Measurements from ENCODE around the gene LBX2. TPM values are rescaled to one million over a fixed set of nuclear protein-coding genes. Genes with fewer than 3 reads are reported as not detected.

Gene LBX2
- total RNA-seq, 1 experiment from 2014 or later, result 0.18 TPM

DNA sequence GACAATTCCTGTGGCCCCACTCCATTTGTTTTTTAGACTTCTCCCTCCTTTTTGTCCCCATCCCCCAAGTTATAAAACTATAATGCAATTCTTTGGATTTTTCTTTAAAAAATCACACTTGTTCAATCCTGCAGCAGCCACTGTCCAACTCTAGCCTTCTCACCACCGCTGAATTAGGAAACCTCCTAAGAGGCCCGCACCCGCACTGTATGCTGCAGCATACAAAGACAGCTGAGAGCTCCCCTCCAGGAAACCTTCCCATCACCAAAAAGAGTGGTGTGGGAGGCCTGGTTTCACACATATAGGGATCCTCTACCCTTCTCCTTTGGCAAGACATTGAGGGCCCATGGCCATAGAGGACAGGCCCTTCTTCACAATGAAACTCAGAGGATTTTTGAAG lies 5.2 kb upstream of the LBX2 start:
- H3K27ac ChIP-seq, result no peak overlapping the region
- no peak for DNase-seq (ENCODE audit: low read depth in 1 of 2, low spot score in 2 of 2)
- H3K36me3 ChIP-seq, result peaks cover 31% of the 10 kb centered on the region
- H3K27me3 ChIP-seq (replicated peaks), result peaks cover 13% of the 10 kb centered on the region
- peaks cover 38% of the 10 kb centered on the region for H3K4me1 ChIP-seq (replicated peaks)
- no peaks in the 10 kb centered on the region for H3K9me3 ChIP-seq (replicated peaks)
- no peak overlapping the region for H3K4me3 ChIP-seq

DNA sequence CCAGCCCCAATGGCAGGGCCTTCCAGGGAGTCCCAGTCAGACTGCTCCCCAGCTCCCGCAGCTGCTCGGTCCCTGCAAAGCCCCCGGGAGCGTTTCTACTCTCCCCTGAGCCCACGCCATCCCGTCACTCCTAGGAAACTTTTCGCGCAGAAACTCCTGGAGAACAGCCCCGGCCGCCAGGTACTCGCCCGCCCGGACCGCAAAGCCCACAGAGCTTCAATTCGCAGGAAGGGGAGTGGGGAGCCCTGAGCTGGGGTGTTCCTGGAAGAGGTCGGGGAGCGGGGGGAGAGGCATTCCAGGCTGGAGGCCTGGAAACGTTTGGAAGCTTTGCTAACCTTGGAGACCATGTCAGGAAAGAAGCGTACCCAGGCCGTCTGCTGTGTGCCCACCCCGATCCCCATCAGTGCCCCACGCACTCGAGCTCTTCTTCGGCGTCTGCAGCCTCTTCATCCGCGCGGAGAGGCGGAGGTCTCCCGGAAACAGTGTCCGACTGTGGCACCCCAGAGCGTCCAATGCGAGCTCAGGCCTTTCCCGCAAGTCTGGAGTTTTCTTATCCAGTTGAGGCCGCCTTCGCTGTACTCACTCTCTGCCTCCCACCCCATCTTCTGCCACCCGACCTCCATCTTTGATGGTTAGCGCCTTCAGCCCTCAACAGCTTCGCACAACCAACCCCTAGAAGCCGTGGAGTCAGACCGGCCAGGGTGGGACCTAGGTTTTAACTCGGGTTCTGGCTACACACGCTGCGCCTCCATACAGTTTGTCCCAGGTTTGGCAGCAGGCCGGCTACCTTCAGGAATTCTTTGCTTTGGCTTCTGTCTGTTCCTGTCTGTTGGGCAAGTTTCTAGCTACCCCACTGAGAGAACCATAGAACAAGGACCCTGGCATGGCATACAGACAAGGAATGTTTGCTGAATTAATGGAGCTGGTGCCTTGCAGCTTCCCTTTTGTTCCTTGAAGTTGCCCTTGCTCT lies 4.4 kb upstream of the LBX2 start:
- Histone ChIP-seq H3K4me1 (replicated peaks) (peaks cover 46% of the 10 kb centered on the region), H3K36me3 (peaks cover 31% of the 10 kb centered on the region), H3K27me3 (replicated peaks) (peaks cover 21% of the 10 kb centered on the region), H3K9me3 (replicated peaks) (no peaks in the 10 kb centered on the region), H3K27ac (peak overlapping the region; percentile 19; the same call in 1 of the 2 replicates), H3K4me3 (peak overlapping the region; percentile 39)
- no peak for DNase-seq (ENCODE audit: low read depth in 1 of 2, low spot score in 2 of 2)

DNA sequence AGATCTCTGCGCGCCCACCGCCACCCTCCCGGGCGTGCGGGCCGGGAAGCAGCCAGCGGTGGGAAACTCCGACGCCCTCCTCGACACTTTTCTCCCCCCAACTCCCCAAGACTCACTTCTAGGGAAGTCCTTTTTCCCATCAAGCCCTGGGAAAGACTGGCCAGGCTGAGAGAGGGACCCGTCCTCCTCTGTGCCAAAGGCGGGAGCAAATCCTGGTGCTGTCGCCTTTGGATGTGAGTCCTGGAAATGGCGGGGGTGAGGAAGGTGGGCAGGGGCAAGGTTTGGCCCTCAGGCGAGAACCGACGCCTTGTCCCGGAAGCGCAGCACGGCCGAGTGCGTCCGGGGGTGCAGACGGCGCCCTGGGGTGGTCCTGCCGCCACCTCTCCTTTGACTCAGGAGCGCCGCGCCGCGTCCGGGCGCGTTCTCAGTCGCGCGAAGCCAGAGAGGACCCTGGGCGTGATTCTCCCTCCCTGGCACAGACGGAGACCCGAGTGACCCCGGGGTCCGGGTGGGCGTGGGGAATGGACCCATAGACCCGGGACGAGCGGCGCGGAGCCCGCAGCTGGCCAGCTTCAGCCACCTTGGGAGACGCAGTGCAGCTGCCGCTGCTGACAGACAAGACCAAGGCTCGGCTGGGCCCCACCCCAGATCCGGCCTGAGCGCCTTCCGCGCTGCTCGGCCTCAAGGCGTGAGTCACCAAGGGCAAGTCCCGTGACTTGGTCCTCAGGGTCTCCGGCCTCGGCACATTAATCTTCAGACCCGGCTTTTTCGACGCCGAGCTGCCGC lies 3.5 kb upstream of the LBX2 start:
- Histone ChIP-seq H3K27me3 (replicated peaks) (peaks cover 29% of the 10 kb centered on the region), H3K36me3 (peaks cover 31% of the 10 kb centered on the region), H3K9me3 (replicated peaks) (no peaks in the 10 kb centered on the region), H3K4me3 (peak overlapping the region; percentile 39), H3K4me1 (replicated peaks) (peaks cover 49% of the 10 kb centered on the region), H3K27ac (peak overlapping the region; percentile 19; the same call in 1 of the 2 replicates)
- peak; percentile 53 to 79 for DNase-seq (ENCODE audit: low read depth in 1 of 2, low spot score in 2 of 2)

DNA sequence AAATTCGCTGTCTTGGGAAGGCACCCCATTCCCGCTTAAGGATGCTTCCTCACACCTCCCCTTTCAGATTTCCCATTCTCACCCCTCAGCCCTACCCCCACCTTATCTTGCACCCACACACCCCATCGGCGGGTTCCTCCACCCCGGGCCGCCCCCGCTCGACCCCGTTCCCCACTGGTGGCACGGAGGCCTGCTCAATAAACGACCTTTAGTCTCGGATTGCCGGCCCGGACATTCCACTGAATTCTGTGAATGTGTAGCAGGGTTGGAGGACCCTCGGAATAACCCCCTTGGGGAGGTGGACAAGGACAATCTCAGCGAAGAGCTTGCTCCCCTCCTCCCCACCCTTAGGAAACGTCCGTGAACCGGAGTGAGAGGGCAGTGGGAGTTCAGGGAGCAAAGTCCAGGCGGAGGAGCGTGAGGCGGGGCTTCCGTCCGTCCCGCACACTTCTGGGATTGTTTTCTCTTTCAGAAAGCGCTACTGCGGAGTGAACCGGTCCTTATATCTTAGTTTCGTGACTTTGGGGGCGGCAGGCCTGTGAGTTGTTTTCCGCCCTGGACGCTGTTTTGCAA lies 2.8 kb upstream of the LBX2 start:
- no peak for DNase-seq (ENCODE audit: low read depth in 1 of 2, low spot score in 2 of 2)
- peak overlapping the region; percentile 39 for H3K4me3 ChIP-seq
- H3K9me3 ChIP-seq (replicated peaks), result no peaks in the 10 kb centered on the region
- H3K27ac ChIP-seq, result no peak overlapping the region
- H3K4me1 ChIP-seq (replicated peaks), result peaks cover 49% of the 10 kb centered on the region
- H3K27me3 ChIP-seq (replicated peaks), result peaks cover 36% of the 10 kb centered on the region
- H3K36me3 ChIP-seq, result peaks cover 28% of the 10 kb centered on the region

DNA sequence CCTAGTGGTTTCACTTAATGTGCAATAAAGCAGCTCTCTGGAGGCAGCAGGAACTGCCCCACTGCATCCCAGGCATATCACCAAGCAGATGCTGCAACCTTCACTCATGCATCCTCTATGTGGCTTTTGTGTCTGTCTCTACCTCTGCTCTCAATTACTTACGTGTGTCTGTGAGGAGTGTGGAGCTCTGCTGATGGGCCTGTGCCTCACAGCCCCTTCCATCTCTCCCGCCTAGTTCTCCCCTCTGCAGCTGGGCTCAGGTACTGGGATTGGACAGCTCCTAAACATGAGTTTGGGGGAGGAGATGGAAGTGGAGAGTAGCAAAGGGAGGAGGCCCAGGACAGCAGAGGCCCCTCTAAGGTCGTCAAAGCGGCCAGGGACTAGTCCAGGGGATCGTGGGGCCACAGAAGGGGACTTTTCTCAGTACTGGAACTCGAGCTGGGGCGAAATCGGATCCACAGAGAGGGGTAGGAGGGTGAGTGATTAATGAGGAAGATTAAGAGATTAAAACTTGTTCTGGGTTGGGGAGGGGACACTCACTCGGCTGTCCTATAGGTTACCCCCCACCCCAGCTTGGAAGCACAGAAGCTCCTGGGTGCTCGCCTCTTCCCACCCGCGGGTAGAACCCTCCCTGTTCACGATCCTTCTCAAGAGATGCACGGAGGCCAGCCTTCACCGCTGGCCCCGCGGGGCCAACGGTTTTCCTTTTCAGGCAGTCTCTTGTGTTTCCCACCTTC lies 2.1 kb upstream of the LBX2 start:
- Histone ChIP-seq H3K36me3 (peaks cover 21% of the 10 kb centered on the region), H3K9me3 (replicated peaks) (no peaks in the 10 kb centered on the region), H3K4me1 (replicated peaks) (peaks cover 43% of the 10 kb centered on the region), H3K27ac (no peak overlapping the region), H3K4me3 (no peak overlapping the region), H3K27me3 (replicated peaks) (peaks cover 36% of the 10 kb centered on the region)
- no peak for DNase-seq (ENCODE audit: low read depth in 1 of 2, low spot score in 2 of 2)

DNA sequence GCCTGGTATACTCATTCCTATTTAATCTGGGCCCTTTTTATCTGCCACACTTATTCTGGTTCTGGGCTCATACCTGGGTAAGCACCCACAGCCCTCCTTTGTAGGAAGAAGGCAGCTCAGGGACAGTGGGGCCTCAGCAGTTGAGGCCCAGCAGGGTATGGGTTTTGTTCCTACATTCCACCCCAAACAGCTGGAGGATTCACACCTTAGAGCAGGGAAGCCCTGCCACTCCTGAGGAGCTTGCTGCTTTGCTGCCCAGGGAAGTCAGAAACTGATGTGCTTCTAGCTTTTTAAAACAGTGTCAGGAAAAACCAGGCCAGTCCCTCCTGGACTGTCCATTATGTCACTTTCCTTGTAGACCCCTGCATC lies 1.2 kb upstream of the LBX2 start:
- Histone ChIP-seq H3K9me3 (replicated peaks) (no peaks in the 10 kb centered on the region), H3K4me1 (replicated peaks) (peaks cover 35% of the 10 kb centered on the region), H3K36me3 (peaks cover 11% of the 10 kb centered on the region), H3K27ac (no peak overlapping the region), H3K27me3 (replicated peaks) (peaks cover 36% of the 10 kb centered on the region), H3K4me3 (no peak overlapping the region)
- DNase-seq (ENCODE audit: low read depth in 1 of 2, low spot score in 2 of 2), result no peak

DNA sequence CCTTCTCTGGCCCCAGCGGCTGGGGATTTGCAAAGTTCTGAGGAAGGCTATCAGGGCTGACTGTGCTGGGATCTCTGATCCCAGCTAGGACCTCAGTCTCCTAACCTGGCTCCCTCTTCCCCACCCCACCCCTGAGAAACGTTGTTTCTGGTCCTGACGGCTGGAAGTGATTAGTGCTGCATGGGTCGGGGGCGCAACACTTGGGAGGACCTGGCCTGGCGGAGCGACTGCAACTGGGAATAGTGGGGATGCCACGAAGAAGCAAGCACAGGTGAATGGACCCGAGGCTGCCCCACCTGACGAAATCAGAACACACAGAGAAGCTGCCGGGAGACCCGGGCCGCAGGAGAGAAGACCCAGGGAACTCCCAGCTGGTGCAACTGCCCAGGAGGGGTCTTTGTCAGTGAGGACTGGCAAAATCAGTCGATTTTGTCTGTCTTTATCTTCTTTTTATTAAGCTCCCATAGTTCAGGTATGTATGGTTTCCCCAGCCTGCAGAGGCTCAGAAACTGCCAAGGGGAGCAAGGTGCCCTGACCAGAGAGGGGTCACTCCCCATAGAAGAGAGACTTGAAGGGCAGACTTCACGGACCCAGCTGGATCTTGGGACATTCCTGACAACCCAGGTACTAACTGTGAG lies 656 bp upstream of the LBX2 start:
- no peak for DNase-seq (ENCODE audit: low read depth in 1 of 2, low spot score in 2 of 2)
- Histone ChIP-seq H3K36me3 (peaks cover 6% of the 10 kb centered on the region), H3K27ac (no peak overlapping the region), H3K4me3 (no peak overlapping the region), H3K27me3 (replicated peaks) (peaks cover 36% of the 10 kb centered on the region), H3K4me1 (replicated peaks) (peaks cover 35% of the 10 kb centered on the region), H3K9me3 (replicated peaks) (no peaks in the 10 kb centered on the region)

DNA sequence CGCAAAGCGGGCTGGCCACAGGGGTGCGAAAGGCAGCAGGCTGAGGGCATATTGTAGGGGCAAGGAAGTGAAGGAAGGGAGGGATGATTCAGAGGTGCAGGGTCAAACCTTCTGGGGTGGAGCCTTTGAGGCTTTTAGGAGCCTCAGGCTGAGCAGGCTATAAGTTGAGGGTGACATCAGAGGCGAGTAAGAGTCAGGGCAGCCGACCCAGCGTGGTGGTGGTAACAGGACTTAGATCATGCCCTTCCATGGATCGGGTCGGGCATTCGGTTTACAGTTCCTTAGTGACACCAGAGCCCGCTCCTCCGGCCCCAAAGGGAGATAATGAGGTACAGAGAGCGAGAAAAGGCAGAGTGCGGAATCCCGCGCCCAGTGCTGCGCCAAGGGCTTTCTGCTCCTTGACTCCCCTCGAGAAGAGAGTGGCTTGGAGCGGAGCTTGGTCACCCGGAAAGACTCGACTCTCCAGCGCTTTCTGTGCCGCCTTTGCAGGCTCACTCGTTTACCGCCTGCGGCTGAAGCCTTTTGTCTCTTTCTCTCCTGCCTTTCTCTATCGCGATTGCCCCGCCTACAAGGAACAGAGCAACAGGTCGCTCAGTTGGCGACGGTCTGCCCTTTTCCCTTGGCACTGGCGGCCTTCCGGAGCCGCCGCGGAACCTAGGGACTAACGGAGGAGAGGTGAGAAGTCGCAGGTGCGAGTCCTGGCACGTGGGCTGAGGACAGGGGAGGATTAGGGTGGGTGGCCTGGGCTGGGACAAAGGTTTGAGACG lies 720 bp downstream of the LBX2 start:
- peak in 1 of 2 experiments; percentile 29 for DNase-seq (ENCODE audit: low read depth in 1 of 2, low spot score in 2 of 2)
- H3K27me3 ChIP-seq (replicated peaks), result peaks cover 36% of the 10 kb centered on the region

DNA sequence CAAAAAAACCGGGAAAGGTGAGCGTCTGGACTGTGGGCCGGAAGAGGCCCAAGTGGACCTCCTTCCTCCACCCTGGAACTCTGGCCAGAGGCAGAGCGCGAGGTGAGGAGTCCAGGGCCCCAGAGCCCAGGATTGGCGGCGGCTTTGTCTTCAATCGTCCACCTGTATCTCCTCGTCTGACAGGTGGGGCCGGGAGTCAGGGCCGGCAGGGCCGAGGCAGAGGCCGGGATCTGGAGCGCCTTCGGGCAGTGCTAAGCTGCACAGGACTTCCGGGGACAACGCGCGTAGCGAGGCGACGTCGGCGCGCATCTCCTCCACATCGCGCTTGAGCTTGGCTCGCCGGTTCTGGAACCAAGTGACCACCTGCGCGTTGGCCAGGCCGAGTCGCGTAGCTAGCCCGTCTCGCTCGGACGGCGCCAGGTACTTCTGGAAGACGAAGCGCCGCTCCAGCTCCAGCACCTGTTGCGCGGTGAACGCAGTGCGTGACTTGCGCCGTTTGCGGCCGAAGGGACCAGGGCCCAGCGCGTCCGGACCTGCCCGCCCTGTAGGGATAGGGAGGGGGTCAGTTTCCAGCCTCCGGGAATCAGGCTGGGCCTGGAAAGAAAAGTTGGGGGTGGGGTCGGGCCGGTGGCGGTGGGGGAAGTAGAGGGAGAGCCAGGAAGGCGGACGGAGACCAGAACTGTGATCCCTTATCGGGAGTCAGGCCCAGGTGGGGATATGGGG lies 1.5 kb downstream of the LBX2 start:
- Histone ChIP-seq H3K36me3 (peaks cover 12% of the 10 kb centered on the region), H3K27ac (no peak overlapping the region), H3K27me3 (replicated peaks) (peaks cover 36% of the 10 kb centered on the region), H3K4me3 (no peak overlapping the region), H3K4me1 (replicated peaks) (peaks cover 25% of the 10 kb centered on the region), H3K9me3 (replicated peaks) (no peaks in the 10 kb centered on the region)
- no peak for DNase-seq (ENCODE audit: low read depth in 1 of 2, low spot score in 2 of 2)

More for the DNA sequence above, 720 bp downstream of the LBX2 start:
- H3K27ac ChIP-seq, result no peak overlapping the region
- H3K9me3 ChIP-seq (replicated peaks), result no peaks in the 10 kb centered on the region
- H3K36me3 ChIP-seq, result peaks cover 8% of the 10 kb centered on the region
- peaks cover 33% of the 10 kb centered on the region for H3K4me1 ChIP-seq (replicated peaks)
- no peak overlapping the region; the same call in 1 of the 2 replicates for H3K4me3 ChIP-seq

DNA sequence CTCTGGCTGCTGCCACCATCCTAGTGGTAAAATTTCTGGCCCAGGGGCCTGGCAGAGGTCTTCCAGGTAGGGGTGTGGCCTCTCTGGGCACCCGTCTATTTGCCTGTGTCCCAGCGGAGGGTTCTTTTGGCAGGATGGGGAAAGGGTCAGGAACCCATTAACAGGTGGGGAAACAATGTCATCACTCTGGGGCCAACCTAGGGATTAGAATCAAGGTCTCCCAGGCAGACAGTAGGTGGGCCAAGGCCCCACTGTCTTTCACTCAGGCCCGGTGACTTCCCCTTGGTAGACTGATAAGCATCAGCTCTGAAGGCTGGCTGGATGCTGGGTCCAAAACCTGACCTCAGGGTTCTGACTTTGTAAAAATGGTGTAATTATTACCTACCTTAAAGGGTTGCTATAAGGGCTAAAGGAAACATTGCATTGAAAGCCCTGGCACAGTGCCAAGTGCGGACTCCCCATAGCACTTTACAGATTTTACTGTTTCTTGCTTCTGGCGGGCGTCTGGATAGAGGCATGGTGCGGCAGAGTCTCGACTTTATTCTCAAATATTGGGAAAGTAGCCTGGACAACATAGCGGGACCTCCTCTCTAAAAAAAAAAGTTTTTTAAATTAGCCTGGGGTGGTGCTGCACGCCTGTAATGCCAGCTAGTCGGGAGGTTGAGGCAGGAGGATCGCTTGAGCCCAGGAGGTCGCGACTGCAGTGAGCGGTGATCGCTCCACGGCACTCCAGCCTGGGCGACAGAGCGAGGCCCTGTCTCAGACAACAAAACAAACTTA lies 2.2 kb downstream of the LBX2 start:
- DNase-seq (ENCODE audit: low read depth in 1 of 2, low spot score in 2 of 2), result no peak
- no peaks in the 10 kb centered on the region for H3K9me3 ChIP-seq (replicated peaks)
- peaks cover 20% of the 10 kb centered on the region for H3K4me1 ChIP-seq (replicated peaks)
- H3K27ac ChIP-seq, result no peak overlapping the region
- H3K27me3 ChIP-seq (replicated peaks), result peaks cover 36% of the 10 kb centered on the region
- H3K36me3 ChIP-seq, result peaks cover 20% of the 10 kb centered on the region
- H3K4me3 ChIP-seq, result no peak overlapping the region

DNA sequence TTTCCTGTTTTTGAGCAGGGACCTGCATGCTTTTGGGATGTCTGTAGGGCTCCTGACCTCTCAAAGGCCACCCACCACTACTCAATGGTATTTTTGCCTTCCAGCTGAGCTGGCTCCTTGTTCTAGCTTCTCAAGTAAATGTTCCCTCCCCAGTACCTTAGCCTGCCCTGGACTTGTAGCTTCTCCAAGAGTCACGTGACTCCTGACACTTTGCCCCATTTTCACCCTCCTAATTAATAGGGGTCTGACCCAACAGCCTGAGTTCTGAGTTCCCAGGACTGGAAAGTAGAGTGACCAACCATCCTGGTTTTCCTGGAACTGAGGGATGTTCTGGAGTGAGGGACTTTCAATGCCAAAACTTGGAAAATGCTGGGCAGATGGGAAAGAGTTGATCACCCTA lies 4.0 kb downstream of the LBX2 start:
- Histone ChIP-seq H3K9me3 (replicated peaks) (no peaks in the 10 kb centered on the region), H3K4me1 (replicated peaks) (peaks cover 20% of the 10 kb centered on the region)

More for the DNA sequence above, 4.0 kb downstream of the LBX2 start:
- peaks cover 36% of the 10 kb centered on the region for H3K36me3 ChIP-seq
- DNase-seq (ENCODE audit: low read depth in 1 of 2, low spot score in 2 of 2), result no peak
- peaks cover 32% of the 10 kb centered on the region for H3K27me3 ChIP-seq (replicated peaks)
- no peak overlapping the region for H3K4me3 ChIP-seq
- H3K27ac ChIP-seq, result no peak overlapping the region

Data from SJSA1 (cell line).